Activated CD8-positive, alpha-beta T cell treated with anti-CD3 and anti-CD28 coated beads, Interleukin-2, amount 10 ng/mL, durations not matched to agents 7 days and 5 days (primary cell): Measurements from ENCODE around the gene BSPRY. TPM values are rescaled to one million over a fixed set of nuclear protein-coding genes. Genes with fewer than 3 reads are reported as not detected.

Experiments
- total RNA-seq, 2 experiments: library from RNA; stranded (reverse); gene quantifications; one replicate each; pipeline ENCODE4 v1.2.3, GENCODE V29; 2021

Gene BSPRY
- total RNA-seq, 2 experiments from 2014 or later: 4.0 to 4.4 TPM

Other genes with a start within 250 kb of the BSPRY start
- 1 to 10 TPM; 2.0 to 2.7 TPM for gene SLC31A2, start 198.5 kb upstream of the BSPRY start, total RNA-seq
- gene FKBP15, start 128.3 kb upstream of the BSPRY start, total RNA-seq: 10 to 100 TPM; 34.5 to 36.3 TPM
- gene SLC31A1, start 128.0 kb upstream of the BSPRY start, total RNA-seq: 10 to 100 TPM in 1 of 2 experiments, 1 to 10 TPM in 1; 9.5 to 10.2 TPM
- gene CDC26, start 74.0 kb upstream of the BSPRY start, total RNA-seq: 10 to 100 TPM; 26.1 to 28.9 TPM
- 10 to 100 TPM; 33.3 to 37.3 TPM for gene PRPF4, start 73.9 kb upstream of the BSPRY start, total RNA-seq
- not detected for gene RNF183, start 46.2 kb upstream of the BSPRY start, total RNA-seq
- under 1 TPM; 0.47 to 0.92 TPM for gene WDR31, start 9.3 kb upstream of the BSPRY start, total RNA-seq
- gene HDHD3, start 27.4 kb downstream of the BSPRY start, total RNA-seq: 10 to 100 TPM; 14.0 to 15.3 TPM
- 10 to 100 TPM; 26.0 to 30.7 TPM for gene ALAD, start 51.7 kb downstream of the BSPRY start, total RNA-seq
- 10 to 100 TPM; 78.9 to 81.7 TPM for gene POLE3, start 61.1 kb downstream of the BSPRY start, total RNA-seq
- under 1 TPM; 0.34 to 0.60 TPM for gene C9orf43, start 61.2 kb downstream of the BSPRY start, total RNA-seq
- gene RGS3, start 114.2 kb downstream of the BSPRY start, total RNA-seq: 10 to 100 TPM; 68.9 to 77.2 TPM